ENCODE measurements around the gene RBM26.

Gene RBM26

DNA sequence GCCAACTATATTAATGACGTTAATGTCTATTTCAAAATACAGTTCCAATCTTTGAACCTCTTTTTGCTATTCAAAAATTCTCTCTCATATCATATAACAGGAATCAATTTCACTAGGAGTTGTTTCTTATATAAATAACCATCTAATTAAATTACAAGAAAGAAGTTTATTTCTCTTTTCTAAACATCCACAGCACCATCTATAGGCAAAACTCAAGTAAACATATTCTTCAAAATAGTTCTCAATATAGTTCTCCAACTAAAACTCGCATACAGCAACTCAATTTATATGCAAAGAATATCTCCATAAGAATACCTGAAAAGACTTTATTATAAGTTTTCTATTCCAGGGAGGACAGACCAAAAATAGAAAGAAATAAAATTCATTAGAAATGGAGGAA, 65.6 kb downstream of the RBM26 start:
- DNase-seq (ENCODE audit: low read depth in 2 of 3, low spot score in 2 of 3) = no peak

DNA sequence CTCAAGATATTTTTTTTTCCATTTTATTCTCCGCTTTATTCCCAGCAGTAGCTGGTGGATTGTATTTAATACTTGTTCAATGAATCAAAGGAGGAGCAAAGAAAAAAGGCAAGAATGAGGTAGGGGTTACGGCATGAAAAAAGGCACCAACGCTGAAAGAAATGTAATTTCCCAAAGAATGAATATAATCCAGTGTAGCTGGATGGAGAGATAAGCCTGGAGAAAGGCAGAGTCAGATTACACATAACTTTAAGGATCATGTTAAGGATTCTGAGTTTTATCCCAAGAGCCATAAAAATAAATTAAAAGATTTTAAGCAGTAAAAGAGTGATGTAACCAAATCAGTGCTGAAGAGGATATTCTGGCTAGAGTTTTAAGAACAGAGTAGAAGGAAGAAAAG, 67.7 kb downstream of the RBM26 start:
- DNase-seq (ENCODE audit: low read depth in 2 of 3, low spot score in 2 of 3) = no peak

DNA sequence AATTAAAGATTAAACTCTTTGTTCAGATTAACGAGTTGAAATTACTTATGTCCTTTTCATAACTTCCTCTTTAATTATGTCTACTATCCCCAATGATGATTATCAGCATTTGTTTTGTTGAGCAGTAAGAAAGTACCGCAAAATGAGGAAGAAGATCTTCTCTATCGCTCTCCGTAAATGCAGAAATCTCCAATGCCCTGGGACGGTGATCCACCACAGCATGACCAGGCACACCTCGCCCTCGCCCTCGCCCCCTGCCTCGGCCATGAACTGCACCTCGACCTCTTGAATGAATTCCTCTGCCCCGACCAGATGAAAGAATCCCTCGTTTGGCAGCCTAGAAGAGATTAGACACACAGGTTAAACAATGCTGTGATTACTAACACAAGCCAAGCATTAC, 69.1 kb downstream of the RBM26 start:
- no peak for DNase-seq (ENCODE audit: low read depth in 2 of 3, low spot score in 2 of 3)

DNA sequence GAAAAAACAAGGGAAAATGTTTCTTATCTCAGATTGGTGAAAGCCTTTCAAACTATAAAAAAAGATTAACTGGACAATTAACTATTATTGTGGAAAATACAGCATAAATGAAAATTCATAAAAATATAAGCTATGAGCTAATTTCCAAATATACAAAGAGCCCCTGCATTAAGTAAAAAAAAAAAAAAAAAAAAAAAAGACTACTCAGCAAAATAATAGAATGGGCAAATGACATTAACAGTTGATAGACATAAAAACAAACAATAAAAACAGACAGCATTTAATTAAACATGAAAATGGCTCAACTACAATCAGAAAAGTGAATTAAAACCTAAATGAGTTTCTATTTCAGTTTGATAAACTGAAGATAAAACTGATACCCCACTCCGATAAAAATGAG, 77.5 kb downstream of the RBM26 start:
- DNase-seq (ENCODE audit: low read depth in 2 of 3, low spot score in 2 of 3) = no peak

DNA sequence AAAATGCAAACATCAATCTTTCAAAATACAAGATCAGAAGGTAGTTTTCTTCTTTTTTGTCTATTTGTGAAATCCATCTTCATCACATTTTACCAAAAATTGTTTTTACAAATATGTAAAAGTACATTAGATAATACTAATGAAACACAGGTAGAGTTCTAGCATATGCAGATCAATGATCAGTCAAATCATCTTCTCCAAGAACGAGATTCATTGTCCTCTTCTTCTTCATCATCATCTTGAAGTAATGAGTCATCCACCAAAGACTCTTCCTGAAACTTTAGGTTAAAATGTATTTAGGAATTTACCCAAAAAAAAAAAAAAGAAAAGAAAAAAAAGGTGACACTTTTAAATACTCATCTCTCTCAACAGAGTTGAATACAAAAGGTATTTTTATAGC, 85.6 kb downstream of the RBM26 start:
- DNase-seq (ENCODE audit: low read depth in 2 of 3, low spot score in 2 of 3) = no peak

DNA sequence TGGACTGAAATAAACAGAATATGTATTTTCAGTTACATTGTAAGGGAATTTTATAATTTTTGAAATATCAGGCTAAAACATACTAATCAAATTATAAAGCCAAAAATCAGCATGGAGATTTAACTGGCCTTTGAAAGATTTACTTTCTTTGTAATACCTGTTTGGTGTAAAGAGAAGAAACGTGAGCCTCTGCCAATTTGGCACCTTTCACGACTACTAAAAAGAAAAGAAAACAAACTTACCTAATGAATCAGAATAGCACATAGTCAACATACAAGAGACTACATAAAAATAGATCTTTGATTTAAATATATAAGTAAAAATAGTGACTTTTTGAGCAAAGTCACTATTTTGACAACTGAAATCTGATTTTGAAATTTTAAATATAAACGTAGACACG, 87.4 kb downstream of the RBM26 start:
- no peak for DNase-seq (ENCODE audit: low read depth in 2 of 3, low spot score in 2 of 3)

DNA sequence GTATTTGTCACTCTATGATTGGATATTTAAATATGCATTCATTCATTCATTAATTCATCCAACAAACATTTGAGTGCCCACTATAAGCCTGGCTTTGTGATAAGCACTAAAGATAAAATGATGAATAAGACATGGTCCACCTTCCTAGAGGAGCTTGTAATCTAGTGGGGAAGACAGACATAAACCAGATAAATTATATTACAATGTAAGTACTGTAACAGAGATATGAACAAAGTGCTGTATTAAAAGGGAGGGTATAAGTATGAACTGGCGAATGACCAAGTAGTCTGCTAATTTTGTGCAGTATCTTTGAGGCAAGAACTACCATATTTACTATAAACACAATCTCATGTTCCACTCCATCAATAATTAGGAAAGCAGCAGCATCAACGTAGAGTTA, 88.2 kb downstream of the RBM26 start:
- no peak for DNase-seq (ENCODE audit: low read depth in 2 of 3, low spot score in 2 of 3)

DNA sequence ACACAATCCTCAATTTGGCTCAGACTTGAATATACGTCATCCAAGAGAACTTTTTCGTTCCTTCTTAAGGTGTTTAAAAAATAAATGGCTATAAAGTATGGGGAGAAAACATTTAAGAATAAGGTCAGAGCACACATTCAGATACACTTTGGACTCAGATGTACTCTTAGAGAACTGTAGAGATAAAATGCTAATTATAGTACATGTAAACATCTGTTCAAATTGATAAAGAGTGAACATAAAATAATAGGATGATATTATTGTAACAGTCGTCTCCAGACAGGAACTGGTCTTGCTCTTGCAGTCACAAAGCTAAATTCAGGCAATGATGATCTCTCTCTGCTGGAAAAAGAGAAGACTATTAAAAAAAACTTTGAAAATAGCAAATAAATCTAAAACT, 91.4 kb downstream of the RBM26 start:
- DNase-seq (ENCODE audit: low read depth in 2 of 3, low spot score in 2 of 3) = no peak

DNA sequence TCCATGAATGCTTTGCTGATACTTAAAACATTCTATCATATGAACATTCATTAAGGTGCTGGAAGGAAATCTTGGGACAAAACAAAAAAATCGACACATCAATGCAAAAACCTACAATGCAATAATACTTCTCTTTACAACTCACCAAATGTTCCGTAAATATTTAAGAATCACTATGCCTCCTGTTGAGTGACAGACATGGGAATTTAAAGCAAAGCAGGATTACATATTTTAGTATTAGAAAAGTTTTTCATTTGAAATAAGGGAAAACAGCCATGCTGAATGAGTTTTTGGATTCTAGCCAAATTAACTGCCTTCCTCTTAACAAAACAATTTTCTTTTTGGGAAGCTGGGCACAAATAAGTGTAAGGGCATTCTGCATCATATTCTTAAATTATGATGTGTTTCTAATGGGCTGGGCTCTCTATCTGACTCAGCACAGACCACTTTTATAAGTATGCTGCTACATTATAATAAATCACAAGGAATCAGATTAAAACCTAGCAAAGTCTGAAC, 93.7 kb downstream of the RBM26 start:
- no peak for DNase-seq (ENCODE audit: low read depth in 2 of 3, low spot score in 2 of 3)

DNA sequence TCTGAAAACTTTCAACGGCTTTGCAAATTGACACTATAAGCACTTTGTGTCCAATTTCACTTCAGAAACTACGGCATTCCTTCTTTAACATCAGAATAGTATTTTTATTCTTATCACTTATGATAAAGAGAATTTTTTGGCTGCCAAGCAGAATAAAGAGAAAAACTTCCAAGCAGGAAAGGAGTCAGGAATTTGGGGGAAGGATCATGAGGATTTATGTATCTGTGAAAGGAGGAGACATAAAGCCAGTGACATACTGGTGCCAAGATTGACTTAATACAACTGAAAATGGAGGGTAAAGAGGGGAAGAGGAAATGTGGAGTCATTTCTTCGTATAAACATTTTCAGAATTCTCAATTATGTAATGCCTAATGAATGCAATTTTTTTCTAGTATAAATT, 94.7 kb downstream of the RBM26 start:
- DNase-seq (ENCODE audit: low read depth in 2 of 3, low spot score in 2 of 3) = no peak

DNA sequence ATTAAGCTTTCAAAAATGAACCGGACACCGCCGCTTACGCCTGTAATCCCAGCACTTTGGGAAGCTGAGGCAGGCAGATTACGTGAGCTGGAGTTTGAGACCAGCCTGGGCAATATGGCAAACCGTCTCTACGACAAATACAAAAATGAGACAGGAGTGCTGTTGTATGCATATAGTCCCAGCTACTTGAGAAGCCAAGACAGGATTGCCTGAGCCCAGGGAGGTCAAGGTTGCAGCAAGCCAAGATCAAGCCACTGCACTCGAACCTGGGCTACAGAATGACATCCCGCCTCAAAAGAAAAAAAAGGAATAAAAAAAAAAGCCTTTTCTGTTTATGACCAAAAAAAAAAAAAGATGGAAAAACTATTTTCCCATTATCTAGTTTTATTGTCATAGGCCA, 96.4 kb downstream of the RBM26 start:
- no peak for DNase-seq (ENCODE audit: low read depth in 2 of 3, low spot score in 2 of 3)

DNA sequence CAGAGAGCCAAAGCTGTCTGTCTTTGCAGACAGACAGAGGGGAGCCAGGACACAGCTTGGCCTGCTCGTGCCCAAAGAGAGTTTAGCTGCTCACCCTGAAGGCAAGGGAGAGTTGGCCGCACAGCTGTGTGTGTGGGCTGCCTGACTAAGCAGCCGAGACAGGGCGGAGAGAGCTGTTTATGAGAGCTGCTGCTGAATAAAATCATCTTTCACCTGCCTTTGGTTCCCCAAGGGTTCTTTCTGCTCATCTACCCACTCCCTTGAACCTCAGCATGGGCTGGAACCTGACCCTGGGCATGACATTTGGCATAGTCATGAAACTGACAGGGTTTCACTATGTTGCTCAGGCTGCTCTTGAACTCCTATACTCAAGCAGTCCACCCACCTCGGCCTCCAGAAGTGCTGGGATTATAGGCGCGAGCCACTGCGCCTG, 98.2 kb downstream of the RBM26 start:
- DNase-seq (ENCODE audit: low read depth in 2 of 3, low spot score in 2 of 3) = no peak

DNA sequence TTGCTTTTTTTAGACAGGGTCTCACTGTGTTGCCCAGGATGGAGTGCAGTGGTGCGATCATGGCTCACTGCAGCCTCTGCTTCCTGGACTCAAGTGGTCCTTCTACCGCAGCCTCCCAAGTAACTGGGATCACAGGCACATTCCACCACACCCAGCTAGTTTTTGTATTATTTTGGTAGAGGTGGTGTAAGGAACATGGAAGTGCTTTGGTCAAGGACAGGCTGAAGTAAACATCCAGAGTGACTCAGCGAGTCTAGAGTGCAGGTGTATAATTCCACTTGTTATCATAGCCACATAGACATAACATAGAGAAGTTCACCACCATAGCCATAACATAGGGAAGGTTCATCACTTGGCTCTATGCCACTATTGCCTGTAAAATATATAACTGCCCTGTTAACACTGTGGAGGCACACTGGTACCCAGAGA, 98.6 kb downstream of the RBM26 start:
- no peak for DNase-seq (ENCODE audit: low read depth in 2 of 3, low spot score in 2 of 3)

DNA sequence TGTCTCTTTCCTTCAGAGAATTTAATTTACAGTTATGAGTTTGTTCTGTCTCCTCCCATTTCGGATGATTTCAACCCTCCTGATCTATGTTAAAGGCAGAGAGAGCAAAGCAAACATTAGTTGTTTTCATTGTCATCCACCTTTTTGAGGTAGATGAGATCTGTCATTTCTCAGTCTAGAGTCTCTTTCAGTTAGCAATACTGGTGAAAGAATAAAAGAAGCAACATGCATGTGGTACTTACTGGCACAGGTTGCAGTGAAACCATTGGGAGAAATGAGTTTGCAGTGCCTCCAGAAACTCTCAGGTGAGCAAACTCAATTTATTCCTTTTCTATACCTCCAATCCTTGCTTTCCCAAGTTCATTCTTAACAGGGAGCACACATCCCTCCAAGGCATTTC, 99.4 kb downstream of the RBM26 start:
- DNase-seq (ENCODE audit: low read depth in 2 of 3, low spot score in 2 of 3) = no peak

DNA sequence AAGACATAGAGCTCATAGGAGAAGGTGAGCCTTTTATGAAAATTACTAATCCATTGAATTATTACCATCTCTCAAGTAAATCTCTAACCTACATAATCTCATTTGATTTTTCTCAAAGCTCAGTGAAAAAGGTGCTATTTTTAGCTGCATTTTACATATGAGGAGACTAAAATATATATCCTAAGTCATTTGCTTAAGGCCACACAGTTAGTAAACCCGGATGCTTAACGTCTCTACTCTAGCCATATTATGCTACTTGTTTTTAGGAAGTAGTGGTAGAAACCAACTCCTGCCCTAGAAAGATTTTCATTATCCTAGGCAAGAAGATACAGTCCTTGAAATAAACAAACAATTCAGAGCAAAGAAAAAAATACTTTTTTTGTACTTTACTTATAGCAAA, 108.9 kb downstream of the RBM26 start:
- DNase-seq (ENCODE audit: low read depth in 2 of 3, low spot score in 2 of 3) = no peak

DNA sequence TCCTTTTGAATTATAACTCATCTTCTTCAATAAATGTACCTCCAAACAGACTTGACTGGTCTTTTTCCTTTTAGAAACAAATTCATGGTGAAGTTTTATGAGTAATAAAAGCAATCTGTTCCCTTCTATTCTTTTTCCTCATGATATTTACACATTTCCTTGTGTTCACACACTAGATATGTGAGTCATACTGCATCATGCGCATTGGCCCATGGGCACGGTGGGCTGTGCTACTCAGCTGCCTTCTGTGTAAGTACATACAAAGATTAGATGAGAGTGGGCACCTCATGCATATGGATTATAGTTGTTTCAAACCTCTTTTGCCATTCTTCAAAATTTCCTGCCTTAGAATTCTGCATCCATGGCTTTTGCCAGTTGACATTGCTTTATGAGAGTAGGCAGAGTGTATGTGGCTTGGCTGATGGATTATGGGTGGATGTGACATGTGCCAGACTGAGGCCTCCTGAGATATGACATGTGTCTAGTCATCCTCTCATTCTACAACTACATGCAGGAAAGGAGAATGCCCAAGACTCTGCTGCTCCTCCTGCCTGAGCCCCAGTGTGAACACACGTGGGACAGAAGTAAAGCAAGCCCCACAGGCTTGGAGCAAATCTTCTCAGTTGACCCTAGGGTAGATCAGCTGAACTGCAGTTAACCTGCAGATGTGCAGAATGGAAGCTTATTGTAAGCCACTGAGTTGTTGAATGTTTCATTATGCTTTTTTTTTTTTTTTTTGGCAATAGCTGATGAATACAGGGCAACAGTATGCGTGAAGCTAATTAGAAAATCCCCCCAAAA, 109.9 kb downstream of the RBM26 start:
- no peak for DNase-seq (ENCODE audit: low read depth in 2 of 3, low spot score in 2 of 3)

DNA sequence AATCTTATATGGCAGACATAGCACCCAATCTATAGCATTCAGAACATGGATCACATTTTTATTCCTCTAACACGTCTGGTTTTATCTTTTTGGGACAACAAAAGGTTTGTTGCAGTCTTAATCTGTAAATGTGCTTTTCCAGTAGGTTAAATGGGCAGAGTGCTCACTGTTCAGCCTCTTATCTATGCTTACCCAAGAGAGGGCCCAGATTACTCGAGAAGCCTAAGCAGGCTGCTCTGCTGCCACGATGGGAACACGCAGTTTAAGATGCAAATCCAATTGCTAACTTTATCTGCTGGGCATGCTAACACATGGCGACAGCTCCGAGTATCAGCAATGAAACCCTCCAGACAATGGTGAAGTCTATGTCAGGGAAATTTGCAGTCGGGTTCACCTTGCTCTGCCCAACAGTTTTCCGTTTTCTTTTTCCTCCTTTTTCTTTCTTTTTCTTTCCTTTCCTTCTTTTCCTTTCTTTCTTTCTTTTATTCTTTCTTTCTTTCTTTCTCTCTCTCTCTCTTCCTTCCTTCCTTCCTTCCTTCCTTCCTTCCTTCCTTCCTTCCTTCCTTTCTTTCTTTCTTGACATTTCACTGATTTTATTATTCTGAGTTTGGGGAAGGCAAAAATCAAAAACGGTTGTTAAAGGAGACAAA, 115.3 kb downstream of the RBM26 start:
- no peak for DNase-seq (ENCODE audit: low read depth in 2 of 3, low spot score in 2 of 3)

DNA sequence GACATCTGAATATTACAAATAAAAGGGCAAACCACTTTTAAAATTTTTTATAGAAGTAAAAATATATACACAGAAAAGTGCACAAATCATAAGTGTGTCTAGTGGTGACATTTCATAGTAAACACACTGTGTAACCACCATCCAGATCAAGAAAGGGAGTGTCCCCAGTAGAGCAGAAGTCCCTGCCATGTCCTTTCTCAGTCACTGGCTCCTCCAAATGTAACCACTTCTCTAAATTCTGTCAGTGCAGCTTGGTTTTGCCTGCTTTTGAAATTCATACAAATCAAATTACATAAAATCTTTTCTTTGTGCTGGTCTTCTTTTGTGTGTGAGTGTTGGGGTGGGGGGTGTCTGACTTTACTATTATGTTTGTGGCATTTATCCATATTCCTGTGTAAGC, 116.5 kb downstream of the RBM26 start:
- no peak for DNase-seq (ENCODE audit: low read depth in 2 of 3, low spot score in 2 of 3)

DNA sequence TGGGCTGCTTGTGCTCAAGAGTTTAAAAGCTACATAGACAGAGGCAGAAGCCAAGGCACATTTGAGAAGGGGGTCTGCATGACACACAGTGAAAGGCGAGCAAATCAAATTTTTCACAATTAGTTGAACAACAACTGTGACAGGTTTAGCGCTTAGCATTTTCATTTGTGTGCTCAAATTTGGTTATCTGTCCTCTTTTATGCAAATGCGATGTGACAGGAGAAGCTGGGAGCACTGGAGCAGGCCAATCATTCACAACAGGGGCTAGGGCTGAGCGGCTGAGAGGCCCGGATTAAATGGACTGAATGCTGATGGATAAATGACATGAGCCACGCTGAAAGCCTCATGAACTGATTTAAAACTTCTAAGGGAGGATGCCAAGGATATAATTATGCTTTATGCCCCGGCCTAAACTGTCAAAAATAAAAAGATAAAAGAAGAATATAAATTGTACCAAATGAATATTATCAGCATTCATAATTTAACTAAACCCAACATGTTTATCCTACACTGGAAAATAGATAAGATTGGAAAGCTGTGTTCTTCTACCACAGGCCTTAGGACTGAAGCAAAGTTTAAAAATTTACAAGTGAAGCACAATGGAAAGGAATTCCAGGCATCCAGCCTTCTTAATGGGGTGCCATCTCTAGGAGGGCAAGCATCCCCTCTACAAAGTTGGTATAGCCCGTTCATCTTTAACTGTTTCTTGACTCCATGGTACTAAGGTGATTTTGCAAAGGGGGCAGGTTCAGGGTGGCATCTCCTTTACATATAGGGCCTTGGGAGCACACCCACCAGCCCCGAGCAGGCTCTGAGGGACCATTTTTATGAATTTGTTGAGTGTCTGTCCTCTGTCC, 117.9 kb downstream of the RBM26 start:
- DNase-seq (ENCODE audit: low read depth in 2 of 3, low spot score in 2 of 3) = no peak

DNA sequence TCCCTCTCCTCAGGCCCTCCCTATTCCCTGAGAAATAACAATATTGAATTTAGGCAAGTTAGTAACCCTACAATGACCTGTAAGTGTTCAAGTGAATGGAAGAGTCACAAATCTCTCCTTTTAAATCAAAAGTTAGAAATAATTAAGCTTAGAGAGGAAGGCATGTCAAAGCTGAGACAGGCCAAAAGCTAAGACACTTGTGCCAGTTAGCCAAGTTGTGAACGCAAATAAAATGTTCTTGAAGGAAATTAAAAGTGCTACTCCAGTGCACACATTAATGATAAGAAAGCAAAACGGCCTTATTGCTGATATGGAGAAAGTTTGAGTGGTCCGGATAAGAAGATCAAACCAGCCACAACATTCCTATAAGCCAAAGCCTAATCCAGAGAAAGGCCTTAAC, 120.9 kb downstream of the RBM26 start:
- DNase-seq (ENCODE audit: low read depth in 2 of 3, low spot score in 2 of 3) = no peak

DNA sequence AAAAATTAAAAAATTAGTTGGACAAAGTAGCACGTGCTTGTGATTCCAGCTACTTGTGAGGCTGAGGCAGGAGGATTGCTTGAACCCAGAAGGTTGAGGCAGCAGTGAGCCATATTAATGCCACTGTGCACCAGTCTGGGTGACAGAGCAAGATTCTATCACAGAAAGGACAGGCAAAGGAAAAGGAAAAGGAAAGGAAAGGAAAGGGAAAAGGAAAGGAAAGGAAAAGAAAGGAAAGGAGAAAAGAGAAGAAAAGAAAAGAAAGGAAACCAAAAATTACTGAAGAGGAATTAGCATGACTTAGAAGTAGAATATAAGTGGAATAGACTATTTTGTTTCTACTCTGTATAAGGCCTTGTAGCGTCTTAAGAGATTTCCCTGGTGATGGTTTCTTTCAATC, 122.3 kb downstream of the RBM26 start:
- DNase-seq (ENCODE audit: low read depth in 2 of 3, low spot score in 2 of 3) = no peak

DNA sequence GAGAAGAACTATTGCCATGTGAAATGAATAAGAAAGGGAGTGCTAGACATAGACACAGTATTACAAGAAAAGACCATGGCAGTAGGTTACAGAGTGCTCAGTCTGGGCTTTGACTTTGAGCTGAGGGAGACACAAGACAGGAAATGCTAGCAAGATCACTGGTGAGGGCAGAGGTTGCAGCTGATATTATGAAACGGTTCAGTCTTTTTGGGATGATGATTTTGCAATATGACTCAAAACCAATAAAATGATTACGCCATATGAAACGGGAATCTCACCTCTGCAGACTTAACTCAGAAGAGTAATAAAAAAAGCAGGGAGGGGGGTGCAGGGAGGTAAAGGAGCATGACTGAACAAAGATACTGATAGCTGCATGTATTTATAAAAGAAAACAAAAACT, 123.1 kb downstream of the RBM26 start:
- no peak for DNase-seq (ENCODE audit: low read depth in 2 of 3, low spot score in 2 of 3)
